ENCODE data around the gene EFCAB6.

The EFCAB6 gene

DNA sequence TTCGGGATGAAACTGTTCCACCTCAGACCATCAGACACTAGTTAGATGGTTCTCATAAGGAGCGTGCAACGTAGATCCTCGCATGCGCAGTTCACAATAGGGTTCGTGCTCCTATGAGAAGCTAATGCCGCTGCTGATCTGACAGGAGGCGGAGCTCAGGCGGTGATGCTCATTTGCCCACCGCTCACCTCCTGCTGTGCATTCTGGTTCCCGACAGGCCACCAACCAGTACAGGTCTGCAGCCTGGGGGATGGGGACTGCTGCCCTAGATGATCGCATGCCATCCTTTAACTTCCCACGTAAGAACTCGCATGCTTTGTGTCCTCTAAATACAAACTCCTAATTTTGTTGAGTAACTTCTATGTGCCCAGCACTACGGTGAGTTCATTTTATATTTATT lies 62.6 kb downstream of the EFCAB6 start:
- H3K27ac Mint-ChIP-seq, result no peak overlapping the region
- H3K4me1 Mint-ChIP-seq (ENCODE audit: low read depth in 2 of 2), result no peaks in the 10 kb centered on the region
- H3K36me3 Mint-ChIP-seq (ENCODE audit: insufficient read depth), result peaks cover 3% of the 10 kb centered on the region
- ATAC-seq (replicated peaks), result no peak
- no peaks in the 10 kb centered on the region for H3K9me3 Mint-ChIP-seq
- no peak for DNase-seq
- H3K4me3 Mint-ChIP-seq, result no peak overlapping the region
- H3K27me3 Mint-ChIP-seq, result peaks cover 47 to 69% of the 10 kb centered on the region in 2 donors

DNA sequence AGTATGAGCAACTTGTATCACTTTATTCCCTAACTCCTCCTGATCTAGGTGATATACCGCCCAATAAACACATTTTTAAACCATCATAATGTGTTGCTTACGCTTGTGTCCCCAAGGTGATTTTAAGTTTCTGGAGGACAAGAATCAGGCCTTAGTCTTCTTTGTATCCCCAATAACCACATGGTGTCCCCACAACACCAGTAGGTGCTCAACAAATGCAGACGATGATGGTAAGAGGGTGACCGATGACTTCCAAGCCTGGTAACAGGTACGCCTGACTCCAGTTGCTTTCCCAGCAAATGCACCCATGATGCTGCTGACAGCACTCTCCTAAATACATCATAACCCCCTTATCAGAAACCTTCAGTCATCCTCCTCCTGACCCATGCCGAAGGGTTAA lies 64.2 kb downstream of the EFCAB6 start:
- DNase-seq (no peak), ATAC-seq (replicated peaks) (no peak)
- Mint-ChIP-seq H3K4me3 (no peak overlapping the region), H3K27ac (no peak overlapping the region), H3K36me3 (ENCODE audit: insufficient read depth) (peaks cover 3% of the 10 kb centered on the region), H3K27me3 (peaks cover 50 to 73% of the 10 kb centered on the region in 2 donors), H3K4me1 (ENCODE audit: low read depth in 2 of 2) (no peaks in the 10 kb centered on the region), H3K9me3 (no peaks in the 10 kb centered on the region)

DNA sequence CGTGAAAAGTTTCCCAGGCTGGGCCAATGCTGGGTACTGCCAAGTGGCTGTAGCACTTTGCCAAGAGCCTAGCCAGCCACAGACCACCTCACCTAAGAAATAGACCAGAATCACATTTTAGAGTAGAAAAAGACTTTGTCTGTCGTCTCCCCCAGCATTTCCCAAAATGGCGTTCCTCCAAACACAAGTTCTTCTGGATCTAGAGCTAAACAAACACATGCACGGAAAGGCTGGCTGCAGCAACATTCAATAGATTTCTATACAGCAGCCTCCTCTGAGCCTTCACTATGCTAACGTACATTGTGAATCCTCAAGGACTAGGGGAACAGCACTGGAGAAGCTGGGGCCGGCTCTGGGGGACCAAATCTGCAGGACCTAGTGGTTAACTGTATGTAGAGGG lies 65.0 kb downstream of the EFCAB6 start:
- H3K27ac Mint-ChIP-seq, result no peak overlapping the region
- DNase-seq, result no peak
- H3K4me1 Mint-ChIP-seq (ENCODE audit: low read depth in 2 of 2), result no peaks in the 10 kb centered on the region
- ATAC-seq (replicated peaks), result no peak
- no peaks in the 10 kb centered on the region for H3K9me3 Mint-ChIP-seq
- peaks cover 43 to 65% of the 10 kb centered on the region in 2 donors for H3K27me3 Mint-ChIP-seq
- H3K4me3 Mint-ChIP-seq, result no peak overlapping the region
- H3K36me3 Mint-ChIP-seq (ENCODE audit: insufficient read depth), result peaks cover 3% of the 10 kb centered on the region

DNA sequence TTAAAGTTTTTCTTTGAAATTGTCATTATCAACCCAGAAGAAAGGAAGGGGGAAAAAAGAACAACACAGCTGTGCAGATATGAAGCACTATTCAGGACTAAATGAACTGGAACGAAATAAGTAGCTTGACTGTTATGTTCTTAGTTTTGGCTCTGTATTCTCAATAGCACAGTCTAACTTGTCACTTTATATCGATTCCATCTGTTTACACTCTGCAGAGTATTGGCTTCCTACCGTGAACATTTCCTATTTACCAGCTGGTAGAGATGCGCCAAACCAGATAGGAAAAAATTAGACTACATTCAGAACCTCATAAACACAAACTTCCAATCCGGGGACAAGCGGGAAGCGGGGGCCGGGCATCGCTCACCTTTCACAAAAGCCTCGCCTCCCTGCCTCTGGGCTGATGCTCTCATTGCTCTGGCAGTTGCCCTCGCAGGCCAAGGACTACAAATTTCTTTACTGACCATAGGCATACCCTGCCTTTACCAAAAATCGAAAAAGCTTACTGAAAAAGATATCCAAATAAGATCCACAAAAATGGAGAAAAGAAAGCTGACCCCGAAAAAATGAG lies 66.2 kb downstream of the EFCAB6 start:
- Mint-ChIP-seq H3K4me3 (no peak overlapping the region), H3K4me1 (ENCODE audit: low read depth in 2 of 2) (no peaks in the 10 kb centered on the region), H3K27ac (no peak overlapping the region), H3K27me3 (peaks cover 36 to 54% of the 10 kb centered on the region in 2 donors), H3K9me3 (no peaks in the 10 kb centered on the region), H3K36me3 (ENCODE audit: insufficient read depth) (peaks cover 3% of the 10 kb centered on the region)
- ATAC-seq (replicated peaks) (no peak), DNase-seq (no peak)

DNA sequence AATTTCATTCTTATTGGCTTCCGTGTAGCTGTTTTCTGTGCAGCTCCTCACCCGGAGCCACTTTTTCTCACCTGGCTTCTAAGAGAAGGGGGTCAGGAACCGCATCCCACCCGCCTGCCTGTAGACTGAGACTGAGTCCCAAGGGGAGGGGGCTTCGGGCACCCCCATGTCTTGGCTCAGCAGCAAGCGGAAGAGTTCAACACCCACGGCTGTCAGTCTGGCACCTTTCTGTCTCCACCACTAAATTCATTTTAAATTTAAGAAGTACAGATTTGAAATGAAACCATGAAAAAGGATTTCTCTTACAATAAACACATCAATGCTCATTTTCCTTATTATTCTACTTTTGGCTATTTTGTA lies 66.7 kb downstream of the EFCAB6 start:
- peaks cover 3% of the 10 kb centered on the region for H3K36me3 Mint-ChIP-seq (ENCODE audit: insufficient read depth)
- no peaks in the 10 kb centered on the region for H3K9me3 Mint-ChIP-seq
- peaks cover 36 to 54% of the 10 kb centered on the region in 2 donors for H3K27me3 Mint-ChIP-seq

DNA sequence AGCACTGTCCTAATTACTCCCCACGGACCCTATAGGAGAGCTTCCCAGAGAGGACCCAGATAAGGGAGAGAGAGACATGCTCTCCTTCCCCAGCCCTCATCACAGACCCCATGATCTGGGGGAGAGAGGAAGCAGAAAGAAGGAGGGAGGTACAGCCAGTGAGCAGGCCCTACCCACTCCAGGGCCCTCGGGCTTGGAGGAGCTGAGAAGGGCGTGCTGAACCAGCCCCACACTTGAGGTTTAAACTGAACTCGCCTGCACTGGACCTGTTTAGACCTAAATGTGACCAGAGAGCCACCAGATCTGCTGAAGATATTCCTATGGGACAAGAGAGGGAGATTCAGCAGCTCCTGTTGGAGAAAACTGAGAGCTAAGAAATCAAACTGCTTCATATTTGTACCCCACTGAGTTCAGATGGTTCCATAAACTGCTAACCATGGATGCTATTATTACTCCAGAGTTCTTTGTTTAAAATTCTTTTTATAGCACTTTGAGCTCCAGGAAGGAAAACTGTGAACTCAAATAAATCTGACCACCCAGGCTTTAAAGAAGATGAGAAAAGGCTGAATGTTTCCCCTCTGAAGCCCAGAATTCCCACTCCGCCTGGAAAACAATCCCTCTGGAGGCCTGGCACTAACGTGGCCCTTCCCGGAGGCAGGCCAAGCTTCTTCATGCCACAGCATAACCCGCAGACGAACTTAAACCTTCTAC lies 67.2 kb downstream of the EFCAB6 start:
- Mint-ChIP-seq H3K27ac (no peak overlapping the region), H3K4me3 (no peak overlapping the region), H3K27me3 (peaks cover 31 to 52% of the 10 kb centered on the region in 2 donors), H3K4me1 (ENCODE audit: low read depth in 2 of 2) (no peaks in the 10 kb centered on the region), H3K36me3 (ENCODE audit: insufficient read depth) (peaks cover 3% of the 10 kb centered on the region), H3K9me3 (no peaks in the 10 kb centered on the region)
- ATAC-seq (replicated peaks) (no peak), DNase-seq (no peak)

More for the DNA sequence above, 66.7 kb downstream of the EFCAB6 start:
- Mint-ChIP-seq H3K4me1 (ENCODE audit: low read depth in 2 of 2) (no peaks in the 10 kb centered on the region), H3K4me3 (no peak overlapping the region), H3K27ac (no peak overlapping the region)
- DNase-seq, result no peak
- ATAC-seq (replicated peaks), result no peak

DNA sequence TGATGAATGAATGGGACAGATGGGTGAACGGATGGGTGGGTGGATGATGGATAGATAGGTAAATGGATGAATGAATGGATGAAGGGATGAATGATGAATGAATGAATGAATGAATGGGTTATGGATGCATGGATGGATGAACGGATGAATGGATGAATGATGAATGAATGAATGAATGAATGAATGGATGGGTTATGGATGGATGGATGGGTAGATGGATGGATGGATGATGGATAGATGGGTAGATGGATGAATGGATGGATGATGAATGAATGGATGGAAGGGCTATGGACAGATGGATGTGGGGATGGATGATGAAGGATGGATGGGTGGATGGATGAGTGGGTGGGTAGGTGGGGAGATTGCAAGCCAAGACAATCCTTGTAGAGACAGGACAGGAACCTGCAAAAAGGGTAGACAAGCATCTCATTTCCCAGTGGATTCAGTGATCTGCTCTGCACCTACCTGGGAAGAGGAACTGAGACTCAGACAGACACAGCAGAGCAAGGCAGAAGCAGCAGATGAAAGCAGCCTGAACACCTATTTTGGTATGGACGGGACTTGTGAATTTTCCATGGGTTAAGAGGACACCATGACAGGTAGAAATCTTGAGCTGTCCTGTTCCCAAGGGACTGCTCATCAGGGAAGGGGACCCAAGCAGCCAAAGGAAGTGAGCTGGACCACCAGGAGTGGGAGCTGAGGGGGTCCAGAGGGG lies 68.0 kb downstream of the EFCAB6 start:
- H3K4me1 Mint-ChIP-seq (ENCODE audit: low read depth in 2 of 2), result no peaks in the 10 kb centered on the region
- H3K9me3 Mint-ChIP-seq, result no peaks in the 10 kb centered on the region
- peaks cover 27 to 44% of the 10 kb centered on the region in 2 donors for H3K27me3 Mint-ChIP-seq
- no peak overlapping the region for H3K27ac Mint-ChIP-seq
- peaks cover 3% of the 10 kb centered on the region for H3K36me3 Mint-ChIP-seq (ENCODE audit: insufficient read depth)
- ATAC-seq (replicated peaks) (no peak), DNase-seq (no peak)
- H3K4me3 Mint-ChIP-seq, result no peak overlapping the region

DNA sequence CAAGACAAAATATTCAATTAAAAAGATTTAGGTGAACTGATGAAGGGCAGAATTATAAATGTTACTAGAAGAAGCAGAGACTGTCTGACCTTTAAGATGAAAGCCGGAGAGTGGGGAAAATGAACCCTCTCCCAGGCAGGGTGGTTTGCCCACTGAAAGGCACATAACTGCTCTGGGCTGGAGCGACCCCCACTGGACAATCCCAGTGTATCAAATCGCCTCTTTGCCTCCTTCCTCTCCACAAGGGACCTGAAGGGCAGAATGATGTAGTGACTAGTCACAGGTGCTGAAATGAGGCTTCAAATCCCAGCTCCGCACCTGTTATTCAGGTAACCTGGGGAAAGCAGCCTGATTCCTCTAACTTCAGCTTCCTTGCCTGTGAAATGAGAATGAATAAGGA lies 69.0 kb downstream of the EFCAB6 start:
- ATAC-seq (replicated peaks), result no peak
- no peak for DNase-seq
- Mint-ChIP-seq H3K36me3 (ENCODE audit: insufficient read depth) (peaks cover 3% of the 10 kb centered on the region), H3K27me3 (peaks cover 17 to 36% of the 10 kb centered on the region in 2 donors), H3K4me1 (ENCODE audit: low read depth in 2 of 2) (no peaks in the 10 kb centered on the region), H3K9me3 (no peaks in the 10 kb centered on the region), H3K27ac (no peak overlapping the region), H3K4me3 (no peak overlapping the region)

DNA sequence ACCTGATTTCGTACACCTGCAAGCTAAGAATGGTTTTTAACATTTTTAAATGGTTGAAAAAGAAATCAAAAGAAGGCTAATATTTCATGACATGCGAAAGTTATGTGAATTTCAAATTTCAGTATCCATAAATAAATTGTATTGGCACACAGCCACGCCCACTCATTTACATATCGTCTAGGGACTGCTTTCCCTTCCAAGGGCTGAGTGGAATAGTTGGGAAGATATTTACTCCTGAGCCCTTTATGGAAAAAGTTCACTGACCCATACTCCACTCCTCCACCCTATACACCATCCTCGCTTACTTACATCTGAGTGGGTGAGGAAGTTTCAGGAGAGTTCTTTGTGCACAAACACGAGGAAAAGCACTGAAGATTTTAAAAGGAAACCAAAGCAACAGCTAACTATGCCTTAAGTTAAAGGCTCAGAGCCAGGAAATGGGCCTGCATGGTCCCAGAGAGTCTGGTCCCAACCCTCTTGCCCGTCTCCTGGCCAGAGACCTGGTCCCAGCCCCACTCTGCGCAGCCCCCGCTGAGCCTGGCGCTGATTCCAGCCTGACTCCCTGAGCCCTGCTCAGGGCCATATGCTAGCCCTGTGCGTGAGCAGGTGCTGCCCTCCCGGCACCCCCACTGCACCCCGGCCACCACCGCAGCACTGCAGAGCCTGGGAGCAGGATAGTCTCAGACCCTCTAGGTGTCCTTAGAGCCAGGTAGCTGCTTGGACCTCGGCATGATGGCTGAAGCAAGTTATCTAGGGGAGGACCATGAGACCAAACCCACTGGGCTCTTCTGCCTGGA lies 69.8 kb downstream of the EFCAB6 start:
- DNase-seq (no peak), ATAC-seq (replicated peaks) (no peak)
- no peak overlapping the region for H3K4me3 Mint-ChIP-seq
- H3K4me1 Mint-ChIP-seq (ENCODE audit: low read depth in 2 of 2), result no peaks in the 10 kb centered on the region
- peaks cover 16 to 28% of the 10 kb centered on the region in 2 donors for H3K27me3 Mint-ChIP-seq
- H3K27ac Mint-ChIP-seq, result no peak overlapping the region
- no peaks in the 10 kb centered on the region for H3K9me3 Mint-ChIP-seq
- H3K36me3 Mint-ChIP-seq (ENCODE audit: insufficient read depth), result peaks cover 3% of the 10 kb centered on the region

DNA sequence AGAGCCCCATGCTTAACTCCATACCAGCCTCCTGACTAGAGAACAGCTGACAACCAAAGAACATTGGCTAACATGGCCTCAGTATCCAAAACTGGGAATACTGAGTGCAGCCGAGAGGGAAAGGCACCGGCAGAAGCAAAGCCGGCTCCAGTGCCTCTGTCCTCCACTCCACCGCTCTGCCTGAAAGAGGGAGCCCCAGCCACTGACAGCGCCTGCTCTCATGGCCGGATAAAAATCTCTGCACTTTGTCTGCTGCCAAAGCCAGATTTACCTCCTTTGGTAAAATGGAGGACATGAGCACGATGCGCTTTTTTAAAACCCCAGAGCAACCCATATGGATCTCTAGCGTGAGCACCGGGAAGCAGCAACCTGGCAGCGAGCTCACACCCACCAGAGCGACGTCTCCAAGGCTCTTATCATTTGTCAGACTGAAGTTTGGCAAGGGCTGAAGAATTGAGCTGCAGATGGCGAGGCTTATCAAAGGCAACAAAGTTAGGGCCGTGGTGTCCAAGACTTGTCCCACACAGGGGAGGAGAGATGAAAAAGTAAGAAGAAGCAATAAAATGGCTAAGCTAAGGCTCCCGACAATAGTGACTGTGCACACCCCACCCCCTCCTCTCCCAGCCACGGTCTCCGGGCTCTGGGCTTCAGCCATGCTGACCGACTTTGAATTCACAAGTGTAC lies 71.4 kb downstream of the EFCAB6 start:
- no peaks in the 10 kb centered on the region for H3K9me3 Mint-ChIP-seq
- no peak overlapping the region for H3K27ac Mint-ChIP-seq
- ATAC-seq (replicated peaks), result no peak
- H3K4me1 Mint-ChIP-seq (ENCODE audit: low read depth in 2 of 2), result no peaks in the 10 kb centered on the region
- no peak for DNase-seq
- no peaks in the 10 kb centered on the region for H3K36me3 Mint-ChIP-seq (ENCODE audit: insufficient read depth)
- peaks cover 9 to 18% of the 10 kb centered on the region in 2 donors for H3K27me3 Mint-ChIP-seq
- H3K4me3 Mint-ChIP-seq, result no peak overlapping the region

DNA sequence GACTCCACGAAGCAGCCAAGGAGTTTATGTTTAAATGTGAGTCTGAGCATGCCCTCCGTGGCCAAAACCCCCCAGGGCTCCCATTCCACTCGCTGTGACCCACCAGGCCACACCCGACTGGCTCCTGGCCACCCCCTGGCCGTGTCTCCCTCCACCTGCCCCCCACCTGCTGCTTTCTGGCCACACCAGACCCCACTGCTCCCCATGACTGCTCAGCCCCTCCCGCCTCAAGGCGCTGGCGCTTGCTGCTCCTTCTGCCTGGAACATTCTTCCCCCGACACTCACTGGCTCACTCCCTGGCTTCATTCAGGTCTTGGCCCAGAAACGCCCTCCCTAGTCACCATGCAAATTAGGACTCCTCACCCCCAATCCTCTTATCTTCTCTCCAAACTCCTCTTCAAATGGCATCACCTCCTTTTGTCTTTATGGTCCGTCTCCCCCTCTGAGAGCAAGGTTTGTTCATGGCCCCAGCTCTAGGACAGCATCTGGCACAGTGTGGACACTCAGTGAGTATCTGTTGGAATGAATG lies 72.2 kb downstream of the EFCAB6 start:
- DNase-seq (no peak), ATAC-seq (replicated peaks) (no peak)
- Mint-ChIP-seq H3K36me3 (ENCODE audit: insufficient read depth) (no peaks in the 10 kb centered on the region), H3K4me3 (no peak overlapping the region), H3K4me1 (ENCODE audit: low read depth in 2 of 2) (no peaks in the 10 kb centered on the region), H3K27ac (no peak overlapping the region), H3K27me3 (peaks cover 9 to 18% of the 10 kb centered on the region in 2 donors), H3K9me3 (no peaks in the 10 kb centered on the region)

DNA sequence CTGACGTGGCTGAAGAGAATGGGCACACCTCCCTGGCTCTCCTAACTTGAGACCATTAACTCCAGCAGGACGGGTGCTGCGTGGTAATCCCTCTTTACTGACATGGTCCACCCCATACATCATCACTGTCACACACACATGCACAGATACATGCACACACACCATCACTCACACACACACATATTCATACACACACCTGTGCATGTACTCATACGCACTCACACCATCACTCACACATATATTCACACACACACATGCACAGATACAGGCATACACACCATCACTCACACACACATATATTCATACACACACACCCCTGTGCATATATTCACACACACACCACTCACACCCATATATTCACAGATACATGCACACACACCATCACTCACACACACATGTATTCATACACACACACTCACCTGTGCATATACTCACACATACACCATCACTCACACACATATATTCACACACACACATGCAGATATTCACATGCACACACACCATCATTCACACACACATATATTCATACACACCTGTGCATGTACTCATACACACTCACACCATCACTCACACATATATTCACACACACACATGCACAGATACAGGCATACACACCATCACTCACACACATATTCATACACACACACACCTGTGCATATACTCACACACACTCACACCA lies 74.8 kb downstream of the EFCAB6 start:
- DNase-seq (no peak), ATAC-seq (replicated peaks) (no peak)
- Mint-ChIP-seq H3K36me3 (ENCODE audit: insufficient read depth) (no peaks in the 10 kb centered on the region), H3K4me3 (no peak overlapping the region), H3K9me3 (no peaks in the 10 kb centered on the region), H3K27me3 (no peaks in the 10 kb centered on the region), H3K4me1 (ENCODE audit: low read depth in 2 of 2) (no peaks in the 10 kb centered on the region), H3K27ac (no peak overlapping the region)

All from effector memory CD8-positive, alpha-beta T cell (primary cell).